ENCODE measurements around the gene ZNF800.

ZNF800 gene

GRCh38 chr7:127418459-127418858, 26.0 kb upstream of the ZNF800 start:
- TF ChIP-seq, protein P1, sequence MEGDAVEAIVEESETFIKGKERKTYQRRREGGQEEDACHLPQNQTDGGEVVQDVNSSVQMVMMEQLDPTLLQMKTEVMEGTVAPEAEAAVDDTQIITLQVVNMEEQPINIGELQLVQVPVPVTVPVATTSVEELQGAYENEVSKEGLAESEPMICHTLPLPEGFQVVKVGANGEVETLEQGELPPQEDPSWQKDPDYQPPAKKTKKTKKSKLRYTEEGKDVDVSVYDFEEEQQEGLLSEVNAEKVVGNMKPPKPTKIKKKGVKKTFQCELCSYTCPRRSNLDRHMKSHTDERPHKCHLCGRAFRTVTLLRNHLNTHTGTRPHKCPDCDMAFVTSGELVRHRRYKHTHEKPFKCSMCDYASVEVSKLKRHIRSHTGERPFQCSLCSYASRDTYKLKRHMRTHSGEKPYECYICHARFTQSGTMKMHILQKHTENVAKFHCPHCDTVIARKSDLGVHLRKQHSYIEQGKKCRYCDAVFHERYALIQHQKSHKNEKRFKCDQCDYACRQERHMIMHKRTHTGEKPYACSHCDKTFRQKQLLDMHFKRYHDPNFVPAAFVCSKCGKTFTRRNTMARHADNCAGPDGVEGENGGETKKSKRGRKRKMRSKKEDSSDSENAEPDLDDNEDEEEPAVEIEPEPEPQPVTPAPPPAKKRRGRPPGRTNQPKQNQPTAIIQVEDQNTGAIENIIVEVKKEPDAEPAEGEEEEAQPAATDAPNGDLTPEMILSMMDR (conservative IDR thresholded peaks at IDR 0.05; ENCODE audit: low read depth, low read length): no peak
- DNase-seq (ENCODE audit: low read depth): no peak
- H3K4me3 ChIP-seq (ENCODE audit: low read length): no peak overlapping the region

GRCh38 chr7:127417346-127417745, 24.8 kb upstream of the ZNF800 start:
- no peak overlapping the region for H3K4me3 ChIP-seq (ENCODE audit: low read length)
- TF ChIP-seq, protein P1 (conservative IDR thresholded peaks at IDR 0.05; ENCODE audit: low read depth, low read length): no peak
- DNase-seq (ENCODE audit: low read depth): no peak

DNA sequence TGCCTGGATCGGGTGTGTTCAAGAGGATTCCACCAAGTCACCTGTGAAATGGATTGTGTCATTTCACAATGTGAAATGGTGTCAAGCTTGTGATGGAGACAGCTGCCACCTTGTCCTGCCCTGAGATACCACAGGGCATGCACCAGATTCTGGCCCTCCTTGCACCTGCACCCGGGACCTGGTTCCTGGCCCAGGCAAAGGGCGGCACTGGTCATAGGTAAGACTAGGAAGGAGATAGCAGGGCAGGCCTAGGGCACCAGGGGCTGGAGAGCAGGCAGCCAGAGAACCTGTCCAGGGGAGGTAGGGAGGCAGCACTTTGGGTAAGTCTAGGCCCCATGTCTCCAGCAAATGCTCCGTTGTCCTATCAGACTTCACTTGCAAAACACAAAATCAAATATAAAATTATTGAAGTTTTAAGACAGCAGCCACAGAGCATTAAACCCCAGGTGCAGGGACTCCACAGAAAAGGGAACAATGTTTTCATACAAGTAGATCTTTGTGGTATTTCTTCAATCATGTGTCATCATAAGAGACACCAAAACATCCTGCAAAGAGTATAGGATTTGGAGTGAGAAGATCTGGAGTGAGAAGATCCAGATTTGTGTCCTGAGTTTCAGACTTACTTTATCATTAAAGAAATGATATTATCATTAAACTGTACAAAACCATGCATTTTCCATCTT, 22.7 kb upstream of the ZNF800 start:
- TF ChIP-seq, protein P1 (conservative IDR thresholded peaks at IDR 0.05; ENCODE audit: low read depth, low read length): no peak
- H3K4me3 ChIP-seq (ENCODE audit: low read length): no peak overlapping the region
- DNase-seq (ENCODE audit: low read depth): no peak

DNA sequence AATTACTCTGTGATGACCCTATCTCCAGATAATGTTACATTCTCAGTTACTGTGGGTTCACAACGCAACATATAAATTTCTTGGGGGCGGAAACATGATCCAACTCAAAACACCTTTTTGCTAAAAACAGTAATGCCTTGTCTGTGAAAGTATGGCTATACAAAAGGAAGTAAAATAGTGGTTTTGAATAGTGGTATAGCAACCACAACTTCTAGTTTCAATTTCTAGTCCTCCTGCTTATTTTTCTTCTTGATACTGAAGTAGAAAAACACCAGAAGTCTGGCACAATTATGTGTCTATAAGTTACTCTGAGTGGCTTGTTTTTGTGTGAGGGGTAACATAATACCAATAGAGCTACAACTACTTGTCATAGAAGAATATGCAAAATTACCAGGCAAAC, 21.5 kb upstream of the ZNF800 start:
- DNase-seq (ENCODE audit: low read depth): no peak
- TF ChIP-seq, protein P1 (conservative IDR thresholded peaks at IDR 0.05; ENCODE audit: low read depth, low read length): no peak
- no peak overlapping the region for H3K4me3 ChIP-seq (ENCODE audit: low read length)

DNA sequence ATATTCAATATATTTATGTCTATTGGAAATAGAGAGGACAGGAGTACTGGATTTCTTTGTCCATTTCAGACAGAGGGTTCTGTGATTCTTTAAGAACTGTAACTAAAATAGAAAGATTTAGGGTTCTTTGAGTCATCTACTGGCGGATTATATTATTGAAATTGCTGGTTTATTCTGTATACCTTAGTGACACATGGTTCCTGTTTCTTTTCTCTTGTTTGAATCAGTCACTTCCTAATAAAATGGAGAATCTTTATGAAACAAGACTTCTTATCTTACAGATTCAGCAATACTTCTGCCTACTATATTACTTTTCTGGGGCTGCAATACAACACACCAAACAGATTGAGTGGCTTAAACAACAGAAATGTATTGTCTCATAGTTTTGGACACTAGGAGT, 20.8 kb upstream of the ZNF800 start:
- TF ChIP-seq, protein P1 (conservative IDR thresholded peaks at IDR 0.05; ENCODE audit: low read depth, low read length): no peak
- no peak overlapping the region for H3K4me3 ChIP-seq (ENCODE audit: low read length)
- no peak for DNase-seq (ENCODE audit: low read depth)

DNA sequence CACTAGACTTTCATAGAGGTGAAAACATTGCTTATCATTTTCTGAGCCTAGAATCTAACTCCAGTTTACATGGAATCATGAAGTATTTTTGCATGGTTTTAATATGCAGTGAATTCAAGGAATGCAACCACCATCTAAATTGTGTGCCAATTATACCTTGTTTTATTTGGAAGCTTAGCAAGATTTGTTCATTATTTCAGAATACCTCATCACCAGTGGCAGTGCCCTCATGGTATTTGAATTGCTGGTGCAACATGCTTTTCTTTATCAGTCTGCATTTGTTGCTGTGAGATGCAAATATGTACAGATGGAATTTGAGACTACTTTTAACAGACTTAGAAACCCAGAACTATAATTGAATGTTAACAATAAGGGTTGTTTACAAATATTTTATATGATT, 18.7 kb upstream of the ZNF800 start:
- TF ChIP-seq, protein P1 (conservative IDR thresholded peaks at IDR 0.05; ENCODE audit: low read depth, low read length): no peak
- DNase-seq (ENCODE audit: low read depth): peak; percentile 27
- H3K4me3 ChIP-seq (ENCODE audit: low read length): no peak overlapping the region

DNA sequence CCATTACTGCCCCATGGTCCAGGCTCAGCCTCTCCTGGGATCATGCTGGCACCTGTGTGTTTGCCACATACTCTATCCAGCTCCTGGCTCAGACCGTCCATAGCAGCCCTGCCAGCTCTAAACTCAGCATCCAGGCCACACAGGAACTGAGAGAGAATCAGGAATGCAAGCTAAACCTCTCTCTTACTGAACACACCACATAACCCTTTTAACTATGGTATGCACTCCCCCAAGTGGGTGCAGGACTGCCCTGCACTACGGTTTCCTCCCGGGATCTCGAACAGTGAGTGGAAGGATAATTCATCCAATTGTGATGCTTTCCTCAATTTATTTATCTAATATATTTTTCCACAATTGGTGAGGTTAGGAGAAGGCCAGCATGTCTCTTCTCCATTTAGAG, 17.1 kb upstream of the ZNF800 start:
- TF ChIP-seq, protein P1 (conservative IDR thresholded peaks at IDR 0.05; ENCODE audit: low read depth, low read length): peak; percentile 17
- DNase-seq (ENCODE audit: low read depth): no peak
- no peak overlapping the region for H3K4me3 ChIP-seq (ENCODE audit: low read length)
